GM12892 (cell line): ENCODE data around the gene TIMMDC1.
"Not testable (repeated sequence)": the region's sequence is repeated elsewhere in the genome, so short reads cannot be mapped to it uniquely, and the experiment has no call there.

Source experiments
- DNase-seq: peaks from one replicate; pipeline ENCODE4 v3.0.0; 2011; ENCODE audit not compliant: insufficient read length
- FAIRE-seq: peaks from 2 replicates; lab custom pipeline; 2011; peaks lifted over from hg19 to GRCh38; lab: Jason Lieb, UNC
- POLR2A ChIP-seq: IDR thresholded peaks from 2 replicates; pipeline ENCODE4 v1.6.1; 2011; ENCODE audit warnings: low read depth, low read length, control low read depth
- POLR2AphosphoS5 ChIP-seq: IDR thresholded peaks from 2 replicates; pipeline ENCODE4 v1.6.1; 2011; ENCODE audit warnings: low read depth, low read length, control low read depth
- TAF1 ChIP-seq: IDR thresholded peaks from 2 replicates; pipeline ENCODE4 v1.6.1; 2011; ENCODE audit warnings: low read depth, mild to moderate bottlenecking, control low read depth, low read length, borderline replicate concordance

The TIMMDC1 gene

DNA sequence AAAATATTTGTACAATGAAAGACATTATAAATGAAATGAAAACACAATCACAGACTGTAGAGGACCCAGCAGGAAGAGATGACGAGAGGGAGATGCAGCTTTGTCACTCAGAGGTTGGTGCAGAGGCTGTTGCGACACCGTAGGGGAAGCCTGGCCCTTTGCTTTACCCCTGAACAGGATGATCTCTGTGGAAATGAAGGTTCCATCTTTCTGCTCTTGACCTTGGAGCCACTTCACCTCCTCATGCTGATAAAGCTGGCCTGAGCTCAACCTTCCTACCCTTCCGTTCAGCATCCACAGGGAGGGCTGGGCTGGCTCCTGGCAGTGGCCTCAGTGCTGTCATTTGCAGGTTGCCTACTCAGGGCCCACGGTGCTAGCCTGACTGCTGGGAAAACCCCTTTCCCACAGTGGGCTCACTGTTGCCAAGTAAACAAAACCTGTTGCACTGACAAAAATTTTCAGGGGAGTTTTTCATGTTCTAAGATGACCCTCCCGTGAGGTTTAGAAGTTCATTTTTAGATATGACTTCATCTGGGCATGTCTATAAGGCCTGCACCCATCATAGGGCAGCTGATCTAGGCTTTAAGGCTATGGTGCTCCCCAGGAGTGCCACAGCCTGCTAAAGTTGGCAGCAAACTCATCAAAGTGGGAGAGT lies 64.1 kb downstream of the TIMMDC1 start:
- peak; percentile 97 for TF ChIP-seq POLR2AphosphoS5
- TF ChIP-seq TAF1, result peak; percentile 83; the same call in 1 of the 2 replicates
- peak; percentile 92 for TF ChIP-seq POLR2A
- DNase-seq (peak; percentile 32), FAIRE-seq (peak; percentile 96)

GRCh38 chr3:119563334-119563733 lies 65.0 kb downstream of the TIMMDC1 start:
- not testable (repeated sequence) for FAIRE-seq

DNA sequence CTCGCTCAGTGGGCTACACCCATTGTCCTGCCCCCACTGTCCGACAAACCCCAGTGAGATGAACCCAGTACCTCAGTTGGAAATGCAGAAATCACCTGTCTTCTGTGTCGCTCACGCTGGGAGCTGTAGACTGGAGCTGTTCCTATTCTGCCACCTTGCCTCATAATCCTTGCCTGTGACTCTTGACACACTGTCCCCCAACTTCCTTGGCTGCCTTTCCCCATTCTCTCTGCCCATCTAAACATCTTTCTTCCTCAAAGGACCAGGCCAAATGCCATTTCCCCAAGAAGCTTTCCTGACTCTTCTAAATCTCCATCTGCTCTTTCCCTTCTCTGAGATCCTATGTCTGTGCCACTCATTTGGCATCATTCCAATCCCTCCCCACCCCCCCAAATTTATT lies 70.8 kb downstream of the TIMMDC1 start:
- DNase-seq (no peak), FAIRE-seq (no peak)
- no peak for TF ChIP-seq TAF1
- no peak for TF ChIP-seq POLR2AphosphoS5
- no peak for TF ChIP-seq POLR2A

More at GRCh38 chr3:119563334-119563733, 65.0 kb downstream of the TIMMDC1 start:
- DNase-seq, result not testable (repeated sequence)

- TF ChIP-seq TAF1 (no peak), POLR2AphosphoS5 (no peak), POLR2A (no peak)
- FAIRE-seq (peak; percentile 56), DNase-seq (no peak)
Observed at GRCh38 chr3:119570229-119570628, 71.9 kb downstream of the TIMMDC1 start.

GRCh38 chr3:119571230-119571629 lies 72.9 kb downstream of the TIMMDC1 start:
- DNase-seq, result no peak
- TF ChIP-seq POLR2AphosphoS5, result no peak
- no peak for TF ChIP-seq TAF1
- no peak for TF ChIP-seq POLR2A
- no peak for FAIRE-seq

DNA sequence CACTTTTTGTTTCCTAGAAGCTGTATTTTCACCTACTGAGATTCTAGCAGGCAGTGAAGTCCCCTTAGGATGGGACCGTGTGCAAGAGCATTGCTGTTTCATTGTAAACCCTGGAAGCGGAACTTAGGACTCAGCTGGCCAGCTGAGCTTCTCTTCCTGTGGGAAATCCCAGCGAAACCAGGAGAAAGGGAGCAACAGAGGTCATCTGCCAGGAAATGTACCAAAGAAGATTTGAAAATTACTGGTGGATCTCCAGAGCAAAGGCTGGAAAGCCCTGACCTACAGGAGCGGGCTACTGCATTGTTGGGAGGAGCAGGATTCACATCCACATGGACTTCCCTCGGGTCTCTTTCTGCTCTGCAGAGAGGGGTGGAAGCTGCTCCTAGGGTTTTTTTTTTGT lies 73.3 kb downstream of the TIMMDC1 start:
- no peak for FAIRE-seq
- TF ChIP-seq POLR2AphosphoS5 (no peak), TAF1 (no peak), POLR2A (no peak)
- no peak for DNase-seq
